Liver (tissue), 9 donors: Measurements from ENCODE around the gene GNLY. TPM values are rescaled to one million over a fixed set of nuclear protein-coding genes. Genes with fewer than 3 reads are reported as not detected.

Experiments used
- DNase-seq: peaks from one replicate; pipeline ENCODE4 v3.0.0-alpha.2; 2017; ENCODE audit warnings: low spot score
- H3K27ac ChIP-seq, 2 donors: one replicate each; pipeline ENCODE4 v1.7.0; 2013; ENCODE audit warnings: inconsistent platforms in 2 of 2, low read length in 2 of 2, control low read depth in 1 of 2, low read depth in 1 of 2, mild to moderate bottlenecking in 1 of 2
- H3K27me3 ChIP-seq, 4 donors: one replicate each; pipeline versions ENCODE4 v1.6.1 to v1.7.0; 2013; ENCODE audit warnings: low read length in 3 of 4, inconsistent platforms in 1 of 4, mild to moderate bottlenecking in 1 of 4, moderate library complexity in 1 of 4; ENCODE audit not compliant: control insufficient read depth in 4 of 4, insufficient read depth in 4 of 4
- H3K36me3 ChIP-seq, 4 donors: one replicate each; pipeline versions ENCODE4 v1.6.1 to v1.7.0; 2013; ENCODE audit warnings: low read length in 3 of 4, mild to moderate bottlenecking in 3 of 4, low read depth in 1 of 4, moderate library complexity in 1 of 4; ENCODE audit not compliant: control insufficient read depth in 4 of 4, insufficient read depth in 3 of 4
- H3K4me1 ChIP-seq, 4 donors: one replicate each; pipeline versions ENCODE4 v1.6.1 to v1.7.0; 2013; ENCODE audit warnings: low read length in 3 of 4, mild to moderate bottlenecking in 3 of 4, moderate library complexity in 1 of 4; ENCODE audit not compliant: control insufficient read depth in 4 of 4, insufficient read depth in 4 of 4
- H3K4me3 ChIP-seq, 3 donors: one replicate each; pipeline versions ENCODE4 v1.6.1 to v1.7.0; 2013; ENCODE audit warnings: low read length in 3 of 3, control low read depth in 1 of 3, low read depth in 1 of 3, mild to moderate bottlenecking in 1 of 3
- H3K9ac ChIP-seq, 2 donors: one replicate each; pipeline ENCODE4 v1.7.0; 2013; ENCODE audit warnings: low read length in 2 of 2, mild to moderate bottlenecking in 2 of 2, moderate library complexity in 2 of 2, control low read depth in 1 of 2, low read depth in 1 of 2
- H3K9me3 ChIP-seq, 4 donors: one replicate each; pipeline versions ENCODE4 v1.6.1 to v1.7.0; 2013; ENCODE audit warnings: low read length in 3 of 4; ENCODE audit not compliant: control insufficient read depth in 4 of 4
- ATF3 ChIP-seq: IDR thresholded peaks from 2 replicates; pipeline ENCODE4 v1.6.1; 2016; ENCODE audit warnings: antibody characterized with exemption
- CTCF ChIP-seq: fragments of 150-350 bp; IDR thresholded peaks from 2 replicates; pipeline ENCODE4 v1.5.1; 2017; ENCODE audit warnings: improper control_type of control experiment, low read depth, low read length; ENCODE audit not compliant: missing input control
- EGR1 ChIP-seq, 2 donors: IDR thresholded peaks; 2 replicates each; pipeline ENCODE4 v1.6.1; 2016 to 2018; ENCODE audit warnings: antibody characterized with exemption in 2 of 2, low read depth in 2 of 2
- FOXA1 ChIP-seq: IDR thresholded peaks from 2 replicates; pipeline ENCODE4 v1.6.1; 2016; ENCODE audit warnings: antibody characterized with exemption
- FOXA2 ChIP-seq: IDR thresholded peaks from 2 replicates; pipeline ENCODE4 v1.6.1; 2016; ENCODE audit warnings: antibody characterized with exemption
- GABPA ChIP-seq, 2 donors: IDR thresholded peaks in 1 of 2; conservative IDR thresholded peaks in 1 of 2; 2 replicates each; pipeline ENCODE4 v1.6.1; 2016; ENCODE audit warnings: antibody characterized with exemption in 2 of 2, mild to moderate bottlenecking in 1 of 2, moderate library complexity in 1 of 2
- HNF4A ChIP-seq, 2 donors: conservative IDR thresholded peaks; 2 replicates each; pipeline ENCODE4 v1.6.1; 2016; ENCODE audit warnings: antibody characterized with exemption in 2 of 2, mild to moderate bottlenecking in 2 of 2
- HNF4G ChIP-seq: IDR thresholded peaks from 2 replicates; pipeline ENCODE4 v1.6.1; 2016; ENCODE audit warnings: antibody characterized with exemption
- JUND ChIP-seq, 2 donors: IDR thresholded peaks; 2 replicates each; pipeline ENCODE4 v1.6.1; 2016; ENCODE audit warnings: antibody characterized with exemption in 2 of 2
- MAX ChIP-seq: IDR thresholded peaks from 2 replicates; pipeline ENCODE4 v1.6.1; 2016; ENCODE audit warnings: antibody characterized with exemption
- NR2F2 ChIP-seq: IDR thresholded peaks from 2 replicates; pipeline ENCODE4 v1.6.1; 2016; ENCODE audit warnings: antibody characterized with exemption
- RAD21 ChIP-seq, 2 donors: IDR thresholded peaks; 2 replicates each; pipeline ENCODE4 v1.6.1; 2016; ENCODE audit warnings: antibody characterized with exemption in 2 of 2, mild to moderate bottlenecking in 2 of 2
- REST ChIP-seq: IDR thresholded peaks from 2 replicates; pipeline ENCODE4 v1.6.1; 2016; ENCODE audit warnings: antibody characterized with exemption, mild to moderate bottlenecking
- RXRA ChIP-seq, 2 donors: IDR thresholded peaks; 2 replicates each; pipeline ENCODE4 v1.6.1; 2017 to 2018; ENCODE audit warnings: antibody characterized with exemption in 2 of 2, mild to moderate bottlenecking in 1 of 2
- SP1 ChIP-seq: IDR thresholded peaks from 2 replicates; pipeline ENCODE4 v1.6.1; 2018; ENCODE audit warnings: antibody characterized with exemption, mild to moderate bottlenecking
- TAF1 ChIP-seq: conservative IDR thresholded peaks from 2 replicates; pipeline ENCODE4 v1.6.1; 2016; ENCODE audit warnings: antibody characterized with exemption, mild to moderate bottlenecking
- YY1 ChIP-seq: IDR thresholded peaks from 2 replicates; pipeline ENCODE4 v1.6.1; 2016; ENCODE audit warnings: antibody characterized with exemption, mild to moderate bottlenecking
- ZBTB33 ChIP-seq: IDR thresholded peaks from 2 replicates; pipeline ENCODE4 v1.6.1; 2016; ENCODE audit warnings: antibody characterized with exemption
- WGBS: extraction: QIAGEN DNeasy Blood & Tissue Kit; methylation state at CpG from one replicate; pipeline ENCODE4 v1.1.7; 2013; 5-methylcytosine and 5-hydroxymethylcytosine counted together
- polyA plus RNA-seq, 2 donors: library from polyadenylated mRNA; stranded (reverse) in 1 of 2; unstranded in 1 of 2; fragments of 200-250 nt in 1 of 2; fragments of >200 nt in 1 of 2; fragmentation: Nextera tagmentation in 1 of 2; extraction: Ambion mirVana in 1 of 2; gene quantifications; one replicate each; pipeline versions ENCODE4 v1.2.1 to v1.2.3, GENCODE V29; 2013 to 2015
- total RNA-seq, 2 donors: library from RNA; depleted of rRNA; stranded (reverse); fragments of >200 nt; gene quantifications; one replicate each; pipeline ENCODE4 v1.2.3, GENCODE V29; 2014
- donor health status: healthy.
- donor health status: healthy.
- donor health status: healthy.
- donor health status: healthy.
- donor health status: healthy.

The GNLY gene
- total and polyA plus RNA-seq, 4 donors = 0.75 to 4.8 (median 1.3) TPM; not detected in 1

GRCh38 chr2:85746321-85747004 is 52.3 kb downstream of the GNLY start:
- no peaks in the 10 kb centered on the region for H3K9me3 ChIP-seq
- H3K9ac ChIP-seq = no peak overlapping the region
- H3K4me3 ChIP-seq = no peak overlapping the region
- DNase-seq = no peak
- H3K27me3 ChIP-seq = no peaks in the 10 kb centered on the region
- H3K36me3 ChIP-seq = no peaks in the 10 kb centered on the region
- H3K27ac ChIP-seq = no peak overlapping the region
- TF ChIP-seq ATF3 (no peak), RAD21 (IDR thresholded peaks at IDR 0.05) (no peak), RXRA (IDR thresholded peaks at IDR 0.05) (no peak), YY1 (no peak), EGR1 (IDR thresholded peaks at IDR 0.05; ENCODE audit: low read depth in 2 of 2) (no peak), FOXA1 (no peak), ZBTB33 (no peak), TAF1 (no peak), SP1 (no peak), MAX (no peak), FOXA2 (no peak), CTCF (no peak), GABPA (IDR thresholded peaks at IDR 0.05 in 1 of 2, conservative IDR thresholded peaks at IDR 0.05 in 1 of 2) (no peak), REST (no peak), HNF4G (no peak), NR2F2 (no peak), HNF4A (conservative IDR thresholded peaks at IDR 0.05) (no peak), JUND (IDR thresholded peaks at IDR 0.05) (no peak)
- WGBS = 90% methylated on average over 8 of the region's 8 CpGs
- peaks cover 19 to 51% (median 36%) of the 10 kb centered on the region in 4 donors for H3K4me1 ChIP-seq
